ENCODE measurements around the gene CLEC2D. TPM values are rescaled to one million over a fixed set of nuclear protein-coding genes. Genes with fewer than 3 reads are reported as not detected.

CLEC2D gene
- total and polyA plus RNA-seq, 10 of the 15 experiments (the other 5 are each of a cell fraction or from before 2014, with no cell fraction given), result 4.6 to 29.8 (median 16.0) TPM

DNA sequence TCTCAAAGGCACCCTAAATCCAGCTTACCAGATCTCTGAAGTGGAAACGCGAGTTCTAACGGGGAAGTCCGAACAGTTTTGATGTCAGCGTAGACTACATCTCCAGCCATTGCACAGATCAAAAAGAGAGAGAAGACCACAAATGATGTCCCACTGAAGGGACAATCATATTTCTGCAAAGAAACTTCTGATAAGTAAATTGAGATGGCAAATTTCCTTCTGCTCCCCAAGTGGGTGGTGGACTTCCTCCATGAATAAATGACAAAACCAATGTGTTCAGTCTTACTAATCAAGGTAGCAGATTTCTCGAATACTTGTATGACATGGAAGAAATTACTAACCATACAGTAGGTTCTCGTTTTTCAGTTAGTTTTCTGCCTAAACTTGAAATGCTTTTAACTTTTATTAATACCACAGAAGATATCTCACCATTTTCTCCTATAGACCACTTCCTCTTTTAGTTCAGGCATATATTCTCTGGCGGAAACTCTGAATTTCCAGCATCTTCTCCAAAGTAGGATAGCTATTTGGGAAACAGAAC lies 63.5 kb downstream of the CLEC2D start, which contains the start of gene CLECL1 (continued):
- TF ChIP-seq, protein P1, sequence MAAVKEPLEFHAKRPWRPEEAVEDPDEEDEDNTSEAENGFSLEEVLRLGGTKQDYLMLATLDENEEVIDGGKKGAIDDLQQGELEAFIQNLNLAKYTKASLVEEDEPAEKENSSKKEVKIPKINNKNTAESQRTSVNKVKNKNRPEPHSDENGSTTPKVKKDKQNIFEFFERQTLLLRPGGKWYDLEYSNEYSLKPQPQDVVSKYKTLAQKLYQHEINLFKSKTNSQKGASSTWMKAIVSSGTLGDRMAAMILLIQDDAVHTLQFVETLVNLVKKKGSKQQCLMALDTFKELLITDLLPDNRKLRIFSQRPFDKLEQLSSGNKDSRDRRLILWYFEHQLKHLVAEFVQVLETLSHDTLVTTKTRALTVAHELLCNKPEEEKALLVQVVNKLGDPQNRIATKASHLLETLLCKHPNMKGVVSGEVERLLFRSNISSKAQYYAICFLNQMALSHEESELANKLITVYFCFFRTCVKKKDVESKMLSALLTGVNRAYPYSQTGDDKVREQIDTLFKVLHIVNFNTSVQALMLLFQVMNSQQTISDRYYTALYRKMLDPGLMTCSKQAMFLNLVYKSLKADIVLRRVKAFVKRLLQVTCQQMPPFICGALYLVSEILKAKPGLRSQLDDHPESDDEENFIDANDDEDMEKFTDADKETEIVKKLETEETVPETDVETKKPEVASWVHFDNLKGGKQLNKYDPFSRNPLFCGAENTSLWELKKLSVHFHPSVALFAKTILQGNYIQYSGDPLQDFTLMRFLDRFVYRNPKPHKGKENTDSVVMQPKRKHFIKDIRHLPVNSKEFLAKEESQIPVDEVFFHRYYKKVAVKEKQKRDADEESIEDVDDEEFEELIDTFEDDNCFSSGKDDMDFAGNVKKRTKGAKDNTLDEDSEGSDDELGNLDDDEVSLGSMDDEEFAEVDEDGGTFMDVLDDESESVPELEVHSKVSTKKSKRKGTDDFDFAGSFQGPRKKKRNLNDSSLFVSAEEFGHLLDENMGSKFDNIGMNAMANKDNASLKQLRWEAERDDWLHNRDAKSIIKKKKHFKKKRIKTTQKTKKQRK (IDR thresholded peaks at IDR 0.05; ENCODE audit: low read depth, low read length), result no peak
- TF ChIP-seq TCF7 (IDR thresholded peaks at IDR 0.05; ENCODE audit: borderline replicate concordance) (0 out of 2 replicates have a peak, but pooled peaks have one; percentile 20), SMAD5 (IDR thresholded peaks at IDR 0.05; ENCODE audit: low read depth) (peak; percentile 61; the same call in 1 of the 2 replicates), BHLHE40 (IDR thresholded peaks at IDR 0.05; ENCODE audit: borderline replicate concordance in 1 of 2, low read depth in 2 of 2, low read length in 1 of 2) (peak in 1 of 2 experiments; percentile 37; a peak in 1 of 4 replicates), SMARCA5 (IDR thresholded peaks at IDR 0.05) (no peak), MEF2B (IDR thresholded peaks at IDR 0.05; ENCODE audit: partially characterized antibody, poor library complexity, severe bottlenecking) (peak; percentile 27), SREBF2 (IDR thresholded peaks at IDR 0.05; ENCODE audit: low read length) (no peak), CHD4 (IDR thresholded peaks at IDR 0.05) (no peak), KAT2A (conservative IDR thresholded peaks at IDR 0.05; ENCODE audit: control insufficient read depth, low read depth, low read length) (no peak), POU2F2 (IDR thresholded peaks at IDR 0.05; ENCODE audit: borderline replicate concordance, low read depth, low read length) (peak; percentile 76; the same call in 2 of the 3 replicates), STAT3 (IDR thresholded peaks at IDR 0.05; ENCODE audit: low read depth, low read length) (no peak), HDGF (IDR thresholded peaks at IDR 0.05) (no peak)
- TF ChIP-seq, protein P2, sequence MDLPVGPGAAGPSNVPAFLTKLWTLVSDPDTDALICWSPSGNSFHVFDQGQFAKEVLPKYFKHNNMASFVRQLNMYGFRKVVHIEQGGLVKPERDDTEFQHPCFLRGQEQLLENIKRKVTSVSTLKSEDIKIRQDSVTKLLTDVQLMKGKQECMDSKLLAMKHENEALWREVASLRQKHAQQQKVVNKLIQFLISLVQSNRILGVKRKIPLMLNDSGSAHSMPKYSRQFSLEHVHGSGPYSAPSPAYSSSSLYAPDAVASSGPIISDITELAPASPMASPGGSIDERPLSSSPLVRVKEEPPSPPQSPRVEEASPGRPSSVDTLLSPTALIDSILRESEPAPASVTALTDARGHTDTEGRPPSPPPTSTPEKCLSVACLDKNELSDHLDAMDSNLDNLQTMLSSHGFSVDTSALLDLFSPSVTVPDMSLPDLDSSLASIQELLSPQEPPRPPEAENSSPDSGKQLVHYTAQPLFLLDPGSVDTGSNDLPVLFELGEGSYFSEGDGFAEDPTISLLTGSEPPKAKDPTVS (IDR thresholded peaks at IDR 0.05; ENCODE audit: low read depth, low read length), result no peak
- TF ChIP-seq, protein P3, sequence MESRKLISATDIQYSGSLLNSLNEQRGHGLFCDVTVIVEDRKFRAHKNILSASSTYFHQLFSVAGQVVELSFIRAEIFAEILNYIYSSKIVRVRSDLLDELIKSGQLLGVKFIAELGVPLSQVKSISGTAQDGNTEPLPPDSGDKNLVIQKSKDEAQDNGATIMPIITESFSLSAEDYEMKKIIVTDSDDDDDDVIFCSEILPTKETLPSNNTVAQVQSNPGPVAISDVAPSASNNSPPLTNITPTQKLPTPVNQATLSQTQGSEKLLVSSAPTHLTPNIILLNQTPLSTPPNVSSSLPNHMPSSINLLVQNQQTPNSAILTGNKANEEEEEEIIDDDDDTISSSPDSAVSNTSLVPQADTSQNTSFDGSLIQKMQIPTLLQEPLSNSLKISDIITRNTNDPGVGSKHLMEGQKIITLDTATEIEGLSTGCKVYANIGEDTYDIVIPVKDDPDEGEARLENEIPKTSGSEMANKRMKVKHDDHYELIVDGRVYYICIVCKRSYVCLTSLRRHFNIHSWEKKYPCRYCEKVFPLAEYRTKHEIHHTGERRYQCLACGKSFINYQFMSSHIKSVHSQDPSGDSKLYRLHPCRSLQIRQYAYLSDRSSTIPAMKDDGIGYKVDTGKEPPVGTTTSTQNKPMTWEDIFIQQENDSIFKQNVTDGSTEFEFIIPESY (IDR thresholded peaks at IDR 0.05), result no peak
- TF ChIP-seq, protein P4, sequence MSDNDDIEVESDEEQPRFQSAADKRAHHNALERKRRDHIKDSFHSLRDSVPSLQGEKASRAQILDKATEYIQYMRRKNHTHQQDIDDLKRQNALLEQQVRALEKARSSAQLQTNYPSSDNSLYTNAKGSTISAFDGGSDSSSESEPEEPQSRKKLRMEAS (IDR thresholded peaks at IDR 0.05; ENCODE audit: low read depth, low read length), result no peak
- TF ChIP-seq, protein P5, sequence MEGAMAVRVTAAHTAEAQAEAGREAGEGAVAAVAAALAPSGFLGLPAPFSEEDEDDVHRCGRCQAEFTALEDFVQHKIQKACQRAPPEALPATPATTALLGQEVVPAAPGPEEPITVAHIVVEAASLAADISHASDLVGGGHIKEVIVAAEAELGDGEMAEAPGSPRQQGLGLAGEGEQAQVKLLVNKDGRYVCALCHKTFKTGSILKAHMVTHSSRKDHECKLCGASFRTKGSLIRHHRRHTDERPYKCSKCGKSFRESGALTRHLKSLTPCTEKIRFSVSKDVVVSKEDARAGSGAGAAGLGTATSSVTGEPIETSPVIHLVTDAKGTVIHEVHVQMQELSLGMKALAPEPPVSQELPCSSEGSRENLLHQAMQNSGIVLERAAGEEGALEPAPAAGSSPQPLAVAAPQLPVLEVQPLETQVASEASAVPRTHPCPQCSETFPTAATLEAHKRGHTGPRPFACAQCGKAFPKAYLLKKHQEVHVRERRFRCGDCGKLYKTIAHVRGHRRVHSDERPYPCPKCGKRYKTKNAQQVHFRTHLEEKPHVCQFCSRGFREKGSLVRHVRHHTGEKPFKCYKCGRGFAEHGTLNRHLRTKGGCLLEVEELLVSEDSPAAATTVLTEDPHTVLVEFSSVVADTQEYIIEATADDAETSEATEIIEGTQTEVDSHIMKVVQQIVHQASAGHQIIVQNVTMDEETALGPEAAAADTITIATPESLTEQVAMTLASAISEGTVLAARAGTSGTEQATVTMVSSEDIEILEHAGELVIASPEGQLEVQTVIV (IDR thresholded peaks at IDR 0.05; ENCODE audit: borderline replicate concordance, partially characterized antibody), result no peak
- TF ChIP-seq, protein P6, sequence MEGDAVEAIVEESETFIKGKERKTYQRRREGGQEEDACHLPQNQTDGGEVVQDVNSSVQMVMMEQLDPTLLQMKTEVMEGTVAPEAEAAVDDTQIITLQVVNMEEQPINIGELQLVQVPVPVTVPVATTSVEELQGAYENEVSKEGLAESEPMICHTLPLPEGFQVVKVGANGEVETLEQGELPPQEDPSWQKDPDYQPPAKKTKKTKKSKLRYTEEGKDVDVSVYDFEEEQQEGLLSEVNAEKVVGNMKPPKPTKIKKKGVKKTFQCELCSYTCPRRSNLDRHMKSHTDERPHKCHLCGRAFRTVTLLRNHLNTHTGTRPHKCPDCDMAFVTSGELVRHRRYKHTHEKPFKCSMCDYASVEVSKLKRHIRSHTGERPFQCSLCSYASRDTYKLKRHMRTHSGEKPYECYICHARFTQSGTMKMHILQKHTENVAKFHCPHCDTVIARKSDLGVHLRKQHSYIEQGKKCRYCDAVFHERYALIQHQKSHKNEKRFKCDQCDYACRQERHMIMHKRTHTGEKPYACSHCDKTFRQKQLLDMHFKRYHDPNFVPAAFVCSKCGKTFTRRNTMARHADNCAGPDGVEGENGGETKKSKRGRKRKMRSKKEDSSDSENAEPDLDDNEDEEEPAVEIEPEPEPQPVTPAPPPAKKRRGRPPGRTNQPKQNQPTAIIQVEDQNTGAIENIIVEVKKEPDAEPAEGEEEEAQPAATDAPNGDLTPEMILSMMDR (IDR thresholded peaks at IDR 0.05 in 2 of 3, conservative IDR thresholded peaks at IDR 0.05 in 1 of 3; ENCODE audit: control insufficient read depth in 2 of 3, extremely low read depth in 1 of 3, insufficient read depth in 1 of 3, low read depth in 3 of 3, low read length in 3 of 3), result no peak

Data from GM12878 (cell line).